GM19467 (cell line): ENCODE measurements around the gene RABEP1.

Experiments
- ATAC-seq: cut with Tn5 transposase; IDR thresholded peaks from one replicate; pipeline ENCODE4 v1.9.1; 2021; ENCODE audit warnings: mild to moderate bottlenecking, moderate library complexity; ENCODE audit not compliant: unreplicated experiment

Gene RABEP1

DNA sequence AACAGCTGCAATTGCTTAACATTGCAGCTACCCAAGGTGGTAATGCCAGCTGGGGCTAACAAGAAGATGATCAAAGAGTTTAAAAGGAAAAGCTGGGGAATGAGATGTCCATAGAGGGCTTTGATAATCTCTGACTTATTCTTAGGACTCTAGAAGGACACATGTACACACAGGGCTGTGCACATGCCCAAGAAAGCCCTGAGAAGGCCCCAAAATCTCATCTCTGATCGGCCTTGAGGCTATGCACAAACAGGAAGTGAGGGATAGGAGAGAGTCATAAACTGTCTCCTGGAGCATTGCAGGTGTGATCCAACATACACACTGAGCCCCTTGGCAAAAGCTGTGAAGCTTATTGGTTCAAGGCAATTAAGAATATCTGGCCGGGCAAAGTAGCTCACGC, 17.2 kb upstream of the RABEP1 start:
- no peak for ATAC-seq

DNA sequence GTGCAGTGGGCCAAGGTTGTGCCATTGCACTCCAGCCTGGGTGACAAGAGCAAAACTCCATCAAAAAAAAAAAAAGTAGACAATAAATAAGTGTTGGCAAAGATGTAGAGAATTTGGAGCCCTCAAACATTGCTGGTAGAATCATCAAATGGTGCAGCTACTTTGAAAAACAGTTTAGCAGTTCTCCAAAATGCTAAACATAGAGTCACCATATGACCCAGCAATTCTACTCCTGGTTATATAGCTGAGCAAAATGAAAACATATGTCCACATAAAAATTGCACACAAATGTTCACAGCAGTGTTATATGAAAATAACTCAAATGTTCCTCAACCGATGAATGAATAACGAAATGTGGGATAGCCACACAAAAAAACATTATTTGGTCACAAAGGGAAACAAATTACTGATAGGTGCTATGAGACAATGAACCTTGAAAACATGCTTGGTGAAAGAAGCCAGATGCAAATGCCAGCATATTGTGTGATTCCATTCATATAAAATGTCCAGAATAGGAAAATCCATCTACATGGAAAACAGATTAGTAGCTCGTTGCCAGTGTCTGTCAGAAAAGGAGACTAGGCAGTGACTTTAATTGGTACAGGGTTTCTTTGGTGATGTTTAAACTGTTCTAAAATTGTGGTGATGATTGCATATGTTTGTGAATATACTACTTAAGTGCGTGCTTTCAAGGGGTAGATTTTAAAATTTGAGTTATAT, 12.7 kb upstream of the RABEP1 start:
- no peak for ATAC-seq

DNA sequence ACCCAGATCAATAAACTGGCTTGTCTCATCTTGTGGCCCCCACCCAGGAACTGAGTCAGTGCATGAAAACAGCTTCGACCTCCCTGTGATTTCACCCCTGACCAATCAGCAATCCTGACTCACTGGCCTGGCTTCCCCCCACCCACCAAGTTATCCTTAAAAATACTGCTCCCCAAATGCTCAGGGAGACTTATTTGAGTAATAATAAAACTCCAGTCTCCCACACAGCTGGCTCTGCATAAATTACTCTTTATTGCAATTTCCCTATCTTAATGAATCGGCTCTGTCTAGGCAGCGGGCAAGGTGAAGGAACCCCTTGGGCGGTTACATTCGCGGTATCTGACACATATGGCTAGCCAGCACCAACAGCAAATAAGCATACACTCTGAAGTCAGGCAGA, 9.8 kb upstream of the RABEP1 start:
- ATAC-seq: no peak

- ATAC-seq: no peak
Observed at GRCh38 chr17:5282642-5283217, 646 bp downstream of the RABEP1 start.

DNA sequence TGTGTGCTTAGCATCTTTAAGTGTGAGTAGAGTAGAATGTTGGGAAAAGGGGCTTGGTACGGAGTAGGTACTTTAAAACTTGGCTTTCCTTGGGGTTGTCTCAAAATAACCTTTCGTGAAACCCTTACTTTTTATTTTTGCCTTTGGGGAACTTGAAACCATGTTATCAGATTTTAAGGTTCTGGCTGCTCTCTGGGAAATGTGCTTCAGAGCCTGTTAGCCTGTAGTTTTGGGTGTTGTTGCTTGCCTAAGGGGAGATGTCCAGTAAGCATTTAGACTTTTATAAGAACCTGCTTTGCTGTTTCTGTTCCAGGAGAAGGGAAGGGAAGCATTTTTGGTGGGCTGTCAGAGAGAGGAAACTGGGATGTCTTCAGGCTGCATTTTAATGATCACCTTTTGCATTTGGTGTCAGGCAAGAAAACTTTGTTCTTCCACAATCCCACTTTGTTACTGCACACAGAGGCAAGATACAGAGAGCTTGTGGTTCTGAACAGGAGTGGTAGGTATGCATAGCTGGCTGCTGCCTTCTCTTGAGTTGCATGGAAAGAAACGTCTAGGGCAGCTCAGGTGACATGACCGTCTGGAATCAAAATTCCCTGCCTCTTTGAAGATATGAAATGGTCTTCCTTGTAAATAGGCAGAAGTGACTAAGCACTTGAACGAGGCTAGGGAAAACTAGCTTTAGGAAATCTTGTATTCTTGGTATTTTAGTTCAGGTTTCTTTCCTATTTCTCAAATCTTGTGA, 1.7 kb downstream of the RABEP1 start:
- no peak for ATAC-seq

GRCh38 chr17:5284681-5285080, 2.6 kb downstream of the RABEP1 start:
- no peak for ATAC-seq

DNA sequence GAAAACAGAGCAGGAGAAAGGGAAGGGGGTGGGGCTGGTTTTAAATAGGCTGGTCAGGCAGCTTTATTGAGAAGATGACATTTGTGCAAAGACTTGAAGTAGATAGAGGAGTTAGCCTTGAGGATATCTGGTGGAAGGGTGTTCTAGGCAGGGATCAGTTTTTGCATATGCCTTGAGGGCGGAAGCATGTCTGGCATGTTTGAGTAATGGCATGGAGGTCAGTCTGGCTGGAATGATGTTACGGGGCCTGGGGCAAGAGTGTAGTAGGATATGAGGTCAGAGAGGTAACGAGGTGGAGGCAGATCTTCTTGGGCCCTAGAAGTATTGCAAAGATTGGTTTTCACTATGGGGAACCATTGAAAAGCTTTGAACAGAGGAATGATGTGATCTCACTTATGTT, 4.8 kb downstream of the RABEP1 start:
- ATAC-seq: no peak

- ATAC-seq: no peak
Observed at GRCh38 chr17:5291683-5292350, 9.7 kb downstream of the RABEP1 start.

- ATAC-seq: no peak
Observed at GRCh38 chr17:5297245-5297644, 15.2 kb downstream of the RABEP1 start.

DNA sequence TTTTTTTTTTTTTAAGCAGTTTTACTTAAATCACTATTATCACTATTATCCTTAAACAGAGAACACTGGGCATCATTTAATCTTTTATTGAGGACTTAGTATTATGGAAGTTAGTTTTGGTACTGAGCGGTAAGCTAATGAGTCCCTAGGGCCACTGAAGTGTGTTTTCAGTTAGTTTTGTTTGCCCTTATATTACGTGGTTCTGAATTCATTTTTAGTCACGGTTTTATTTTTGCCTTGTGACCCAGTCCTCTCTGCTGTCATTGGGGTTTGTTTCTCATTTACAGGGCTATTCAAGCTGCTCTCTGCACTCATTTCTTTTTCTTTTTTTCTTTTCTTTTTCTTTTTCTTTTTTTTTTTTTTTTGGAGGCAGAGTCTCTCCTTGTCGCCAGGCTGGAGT, 17.3 kb downstream of the RABEP1 start:
- ATAC-seq: no peak

- no peak for ATAC-seq
Observed at GRCh38 chr17:5304636-5305035, 22.6 kb downstream of the RABEP1 start.

DNA sequence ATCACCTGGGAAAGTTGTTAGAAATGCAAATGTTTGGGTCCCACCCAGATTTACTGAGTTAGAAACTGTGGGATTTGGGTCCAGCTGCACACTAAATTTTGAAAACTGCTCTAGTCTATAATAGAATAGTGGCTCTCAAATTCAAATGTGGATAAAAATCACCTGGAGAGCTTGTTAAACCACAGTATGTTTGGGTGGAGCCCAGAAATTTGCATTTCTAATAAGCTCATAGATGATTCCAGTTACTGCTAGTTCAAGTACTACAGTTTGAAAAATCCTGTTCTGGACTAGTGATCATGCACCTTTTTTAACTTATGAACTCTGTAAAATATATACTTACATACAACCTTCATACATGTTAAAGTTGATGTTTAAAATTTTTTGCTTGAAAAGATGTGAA, 27.8 kb downstream of the RABEP1 start:
- ATAC-seq: no peak

DNA sequence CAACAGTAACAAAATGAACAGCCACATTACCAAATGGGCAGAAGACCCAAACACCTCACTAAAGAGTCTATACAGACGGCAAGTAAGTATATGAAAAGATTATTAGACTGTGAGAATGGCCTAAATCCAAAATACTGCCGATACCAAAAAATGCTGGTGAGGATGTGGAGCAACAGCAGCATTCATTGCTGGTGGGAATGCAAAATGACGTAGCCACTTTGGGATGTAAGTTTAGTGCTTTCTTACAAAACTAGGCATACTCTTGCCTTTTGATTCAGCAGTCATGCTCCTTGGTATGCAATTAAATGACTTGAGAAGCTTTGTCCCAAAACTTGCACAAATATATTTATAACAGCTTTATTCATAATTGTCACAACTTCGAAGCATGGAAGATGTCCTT, 43.8 kb downstream of the RABEP1 start:
- no peak for ATAC-seq

- no peak for ATAC-seq
Observed at GRCh38 chr17:5329784-5330557, 47.9 kb downstream of the RABEP1 start.

DNA sequence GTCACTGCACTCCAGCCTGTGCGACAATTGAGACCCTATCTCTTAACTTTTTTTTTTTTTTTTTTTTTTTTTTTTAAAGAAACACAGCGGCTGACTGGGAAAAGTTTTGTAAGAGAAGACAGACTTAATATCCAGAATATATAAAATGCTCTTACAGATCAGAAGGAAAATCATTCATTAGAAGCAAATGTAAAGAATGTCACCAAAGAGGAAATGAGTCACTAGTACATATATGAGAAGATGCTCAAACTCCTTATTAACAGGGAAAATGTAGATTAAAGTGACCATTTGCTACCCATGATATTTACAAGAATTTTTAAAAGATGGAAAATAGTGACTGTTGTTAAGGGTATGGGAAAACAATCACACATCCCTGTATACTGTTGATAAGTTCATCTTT, 48.9 kb downstream of the RABEP1 start:
- ATAC-seq: no peak

DNA sequence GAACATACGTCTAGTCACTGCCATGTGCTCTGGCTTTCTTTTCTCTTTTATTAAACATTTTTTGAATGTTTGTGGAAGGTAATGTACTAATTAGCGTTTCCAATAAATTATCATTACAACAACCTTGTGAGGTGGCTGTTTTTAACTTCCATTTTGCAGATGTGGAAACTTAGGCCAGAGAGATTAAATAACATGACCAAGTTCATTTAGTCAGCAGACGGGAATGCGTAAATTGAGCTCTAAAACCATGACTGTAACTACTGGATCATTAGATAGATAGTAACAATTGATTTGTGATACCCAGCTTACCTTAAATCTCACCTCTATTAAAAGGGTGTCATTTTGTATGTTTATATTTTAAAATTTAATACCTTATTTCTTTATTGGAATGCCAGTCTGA, 49.4 kb downstream of the RABEP1 start:
- no peak for ATAC-seq

- no peak for ATAC-seq
Observed at GRCh38 chr17:5344914-5345313, 62.8 kb downstream of the RABEP1 start.

DNA sequence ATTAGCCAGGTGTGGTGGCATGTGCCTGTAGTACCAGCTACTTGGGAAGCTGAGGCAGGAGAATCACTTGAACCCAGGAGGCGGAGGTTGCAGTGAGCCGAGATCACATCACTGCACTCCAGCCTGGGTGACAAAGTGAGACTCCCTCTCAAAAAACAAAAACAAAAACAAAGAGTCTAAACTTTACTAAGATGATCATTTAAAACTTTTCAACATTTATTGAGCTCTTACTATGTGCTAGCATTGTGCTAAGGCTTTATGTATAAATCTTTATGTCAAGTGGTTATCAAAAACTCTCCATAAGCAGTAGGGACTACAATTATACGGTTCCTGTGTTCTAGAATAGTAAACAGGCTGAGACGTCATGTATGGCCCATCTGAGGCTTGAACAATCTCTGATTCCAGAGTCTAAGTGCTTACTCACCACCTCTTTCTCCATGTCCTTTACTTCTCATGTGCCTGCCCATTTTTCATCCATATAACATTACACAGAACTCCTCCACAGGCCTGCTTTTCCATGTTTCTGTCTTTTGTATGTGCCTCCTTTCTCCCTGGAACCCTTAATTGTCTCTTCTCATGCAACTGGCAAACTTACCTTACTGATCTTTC, 70.7 kb downstream of the RABEP1 start:
- no peak for ATAC-seq

- no peak for ATAC-seq
Observed at GRCh38 chr17:5354310-5354709, 72.2 kb downstream of the RABEP1 start.

- no peak for ATAC-seq
Observed at GRCh38 chr17:5354886-5355415, 72.9 kb downstream of the RABEP1 start.
